GM19023 (cell line): ENCODE data around the gene RAB3D.
"Not testable (repeated sequence)": the region's sequence is repeated elsewhere in the genome, so short reads cannot be mapped to it uniquely, and the experiment has no call there.

ENCODE experiments used
- ATAC-seq: cut with Tn5 transposase; IDR thresholded peaks from one replicate; pipeline ENCODE4 v1.9.1; 2021; ENCODE audit warnings: mild to moderate bottlenecking, moderate library complexity; ENCODE audit not compliant: unreplicated experiment

Gene RAB3D

GRCh38 chr19:11340099-11340467 is 626 bp upstream of the RAB3D start:
- ATAC-seq, result not testable (repeated sequence)

- ATAC-seq, result no peak
Observed at GRCh38 chr19:11338569-11339253, 746 bp downstream of the RAB3D start.

- ATAC-seq, result no peak
Observed at GRCh38 chr19:11338121-11338520, 1.3 kb downstream of the RAB3D start.

GRCh38 chr19:11337080-11337479 is 2.4 kb downstream of the RAB3D start:
- no peak for ATAC-seq

GRCh38 chr19:11335449-11336146 is 3.9 kb downstream of the RAB3D start:
- no peak for ATAC-seq

- not testable (repeated sequence) for ATAC-seq
Observed at GRCh38 chr19:11333838-11334237, 5.6 kb downstream of the RAB3D start.

GRCh38 chr19:11332822-11333221 is 6.6 kb downstream of the RAB3D start:
- no peak for ATAC-seq

GRCh38 chr19:11331502-11331901 is 8.0 kb downstream of the RAB3D start:
- no peak for ATAC-seq

GRCh38 chr19:11330127-11330526 is 9.3 kb downstream of the RAB3D start:
- ATAC-seq, result no peak

GRCh38 chr19:11325544-11325943 is 13.9 kb downstream of the RAB3D start:
- ATAC-seq, result no peak

- no peak for ATAC-seq
Observed at GRCh38 chr19:11324748-11325389, 14.6 kb downstream of the RAB3D start.

GRCh38 chr19:11324079-11324661 is 15.3 kb downstream of the RAB3D start:
- ATAC-seq, result no peak

GRCh38 chr19:11323601-11324078 is 15.8 kb downstream of the RAB3D start:
- ATAC-seq, result no peak

- no peak for ATAC-seq
Observed at GRCh38 chr19:11322269-11323024, 17.0 kb downstream of the RAB3D start.

- ATAC-seq, result no peak
Observed at GRCh38 chr19:11321191-11322126, 18.0 kb downstream of the RAB3D start.

- not testable (repeated sequence) for ATAC-seq
Observed at GRCh38 chr19:11320278-11320995, 19.0 kb downstream of the RAB3D start.

- ATAC-seq, result no peak
Observed at GRCh38 chr19:11306337-11306736, 33.1 kb downstream of the RAB3D start.

- no peak for ATAC-seq
Observed at GRCh38 chr19:11304936-11305335, 34.5 kb downstream of the RAB3D start.

- ATAC-seq, result no peak
Observed at GRCh38 chr19:11300811-11301120, 38.7 kb downstream of the RAB3D start.
